Activated effector memory CD4-positive, alpha-beta T cell treated with anti-CD3 and anti-CD28 coated beads, Interleukin-2, amount 50 U/mL, for 16 hours (primary cell): ENCODE data around the gene ZBTB38.

Experiments
- DNase-seq: peaks from one replicate; pipeline ENCODE4 v3.0.0-alpha.2; 2020

The ZBTB38 gene

GRCh38 chr3:141368925-141369794 is 856 bp downstream of the ZBTB38 start:
- no peak for DNase-seq

GRCh38 chr3:141370065-141370533 is 1.8 kb downstream of the ZBTB38 start:
- DNase-seq: peak; percentile 76

GRCh38 chr3:141371882-141372281 is 3.6 kb downstream of the ZBTB38 start:
- DNase-seq: no peak

- DNase-seq: no peak
These were observed 4.4 kb downstream of the ZBTB38 start for GRCh38 chr3:141372656-141373055.

GRCh38 chr3:141373232-141373631 is 4.9 kb downstream of the ZBTB38 start:
- DNase-seq: no peak

- DNase-seq: no peak
These were observed 5.6 kb downstream of the ZBTB38 start for GRCh38 chr3:141373768-141374526.

- DNase-seq: no peak
These were observed 7.3 kb downstream of the ZBTB38 start for GRCh38 chr3:141375381-141376301.

- DNase-seq: no peak
These were observed 9.1 kb downstream of the ZBTB38 start for GRCh38 chr3:141377377-141377776.

GRCh38 chr3:141378556-141378955 is 10.3 kb downstream of the ZBTB38 start:
- DNase-seq: no peak

GRCh38 chr3:141379250-141379966 is 11.1 kb downstream of the ZBTB38 start:
- DNase-seq: peak; percentile 67

GRCh38 chr3:141380279-141380678 is 12.0 kb downstream of the ZBTB38 start:
- no peak for DNase-seq

- no peak for DNase-seq
These were observed 12.7 kb downstream of the ZBTB38 start for GRCh38 chr3:141380987-141381386.

- DNase-seq: no peak
These were observed 14.3 kb downstream of the ZBTB38 start for GRCh38 chr3:141382571-141382970.

GRCh38 chr3:141383555-141384129 is 15.3 kb downstream of the ZBTB38 start:
- no peak for DNase-seq

GRCh38 chr3:141384157-141384556 is 15.9 kb downstream of the ZBTB38 start:
- DNase-seq: no peak

GRCh38 chr3:141384575-141384974 is 16.3 kb downstream of the ZBTB38 start:
- DNase-seq: no peak

- DNase-seq: no peak
These were observed 17.3 kb downstream of the ZBTB38 start for GRCh38 chr3:141385406-141386125.

GRCh38 chr3:141386126-141386488 is 17.8 kb downstream of the ZBTB38 start:
- no peak for DNase-seq

- no peak for DNase-seq
These were observed 18.4 kb downstream of the ZBTB38 start for GRCh38 chr3:141386611-141387111.

GRCh38 chr3:141387516-141387915 is 19.2 kb downstream of the ZBTB38 start:
- DNase-seq: no peak

- DNase-seq: no peak
These were observed 20.1 kb downstream of the ZBTB38 start for GRCh38 chr3:141388395-141388794.
